GM19372 (cell line): ENCODE data around the gene SMYD3.

Experiments
- ATAC-seq: cut with Tn5 transposase; IDR thresholded peaks from one replicate; pipeline ENCODE4 v1.9.1; 2021; ENCODE audit warnings: mild to moderate bottlenecking, low read depth, moderate library complexity; ENCODE audit not compliant: unreplicated experiment

SMYD3 gene

DNA sequence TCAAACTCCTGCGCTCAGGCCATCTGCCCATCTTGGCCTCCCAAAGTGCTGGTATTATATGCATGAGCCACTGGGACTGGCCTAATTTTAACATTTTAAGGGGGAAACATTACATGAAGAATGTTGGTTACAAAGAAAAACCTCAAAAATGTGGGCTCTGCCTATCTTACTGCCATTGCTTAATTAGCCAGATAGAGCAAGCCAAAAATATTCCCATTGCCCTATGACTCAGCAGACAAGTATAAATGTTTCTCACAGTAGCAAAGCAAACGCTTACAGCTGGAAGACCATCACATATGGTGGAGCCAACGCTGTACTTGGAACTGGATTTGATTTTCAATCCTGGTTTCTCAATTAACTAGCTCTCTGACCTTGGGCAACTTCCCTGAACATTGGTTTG lies 502.0 kb downstream of the SMYD3 start:
- ATAC-seq = no peak

DNA sequence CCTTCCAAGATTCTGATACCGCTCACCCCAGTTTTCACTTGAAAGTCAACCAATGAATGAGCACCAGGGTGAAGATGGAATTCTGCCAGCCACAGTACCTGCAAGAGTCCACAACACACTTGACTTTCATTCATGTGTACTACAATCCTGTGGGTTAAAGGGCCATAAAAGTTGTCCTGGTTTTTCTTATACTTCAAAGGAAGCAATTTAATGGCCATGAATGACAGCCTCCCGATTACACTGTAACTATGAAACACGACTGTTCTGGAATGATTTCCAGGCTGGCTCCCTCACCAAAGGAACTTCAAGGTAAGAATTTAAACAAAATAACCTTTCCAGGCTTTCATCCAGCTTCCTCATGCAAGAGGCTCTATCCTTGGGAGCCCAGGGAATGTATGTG lies 502.8 kb downstream of the SMYD3 start:
- no peak for ATAC-seq

DNA sequence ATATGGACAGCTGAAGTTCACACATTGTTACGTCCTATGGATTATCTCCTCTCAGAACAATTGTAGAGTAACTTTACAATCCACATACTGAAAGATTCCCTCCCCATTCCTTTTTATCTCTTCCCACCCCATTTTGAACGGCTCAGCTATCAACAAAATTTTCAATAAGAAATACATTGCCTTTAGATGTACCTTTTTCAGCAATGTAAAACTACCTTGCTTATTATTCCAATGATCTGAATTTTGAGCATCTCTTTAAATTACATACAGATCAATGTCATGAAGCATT lies 503.7 kb downstream of the SMYD3 start:
- ATAC-seq = no peak

DNA sequence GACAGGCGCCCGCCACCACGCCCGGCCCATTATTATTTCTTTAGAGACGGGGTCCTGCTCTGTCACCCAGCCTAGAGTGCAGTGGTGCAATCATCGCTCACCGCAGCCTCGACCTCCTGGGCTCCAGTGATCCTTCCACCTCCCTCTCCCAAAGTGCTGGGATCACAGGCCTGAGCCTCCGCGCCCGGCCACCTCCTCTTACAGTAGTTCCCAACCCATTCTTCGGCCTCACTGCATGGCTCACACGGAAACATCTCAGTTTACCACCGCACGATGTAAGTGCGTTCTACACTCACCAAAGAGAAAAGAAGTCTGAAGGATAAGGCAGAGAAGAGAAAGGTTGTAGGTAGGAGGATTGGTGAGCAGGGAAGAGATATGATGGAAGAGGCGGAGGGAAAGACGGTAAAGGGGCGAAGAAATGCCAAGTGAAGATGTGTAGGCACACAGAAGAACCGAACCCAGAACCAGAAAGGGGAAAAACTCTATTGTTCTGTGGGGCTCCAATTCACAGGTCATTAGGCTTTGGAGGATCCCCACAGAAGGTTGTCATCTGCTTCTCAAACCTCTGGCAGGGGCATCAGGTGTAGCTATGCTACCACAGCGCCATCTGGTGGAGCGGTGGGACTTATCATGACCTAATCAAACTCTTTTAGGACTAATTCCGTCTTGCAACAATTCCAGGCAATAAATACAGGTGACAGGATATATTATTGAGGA lies 504.2 kb downstream of the SMYD3 start:
- peak; percentile 78 for ATAC-seq

DNA sequence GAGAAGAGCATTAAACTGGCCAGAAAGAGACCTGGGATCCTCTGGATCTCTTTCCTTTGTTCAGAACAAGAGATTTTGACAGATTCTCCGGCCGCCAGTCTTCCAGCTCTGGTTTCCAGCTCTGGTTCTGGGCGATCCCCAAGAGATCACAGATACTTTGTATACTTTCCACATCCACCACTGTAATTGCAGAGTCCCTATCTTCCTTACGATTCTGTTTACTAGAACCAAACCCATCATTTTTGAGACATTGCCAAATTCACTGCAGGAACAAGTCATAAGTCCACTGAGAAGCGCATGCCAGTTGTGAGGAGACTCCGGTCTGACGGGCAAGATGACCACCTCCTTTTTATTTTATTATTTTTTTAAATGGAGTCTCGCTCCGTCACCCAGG lies 505.2 kb downstream of the SMYD3 start:
- ATAC-seq = no peak

DNA sequence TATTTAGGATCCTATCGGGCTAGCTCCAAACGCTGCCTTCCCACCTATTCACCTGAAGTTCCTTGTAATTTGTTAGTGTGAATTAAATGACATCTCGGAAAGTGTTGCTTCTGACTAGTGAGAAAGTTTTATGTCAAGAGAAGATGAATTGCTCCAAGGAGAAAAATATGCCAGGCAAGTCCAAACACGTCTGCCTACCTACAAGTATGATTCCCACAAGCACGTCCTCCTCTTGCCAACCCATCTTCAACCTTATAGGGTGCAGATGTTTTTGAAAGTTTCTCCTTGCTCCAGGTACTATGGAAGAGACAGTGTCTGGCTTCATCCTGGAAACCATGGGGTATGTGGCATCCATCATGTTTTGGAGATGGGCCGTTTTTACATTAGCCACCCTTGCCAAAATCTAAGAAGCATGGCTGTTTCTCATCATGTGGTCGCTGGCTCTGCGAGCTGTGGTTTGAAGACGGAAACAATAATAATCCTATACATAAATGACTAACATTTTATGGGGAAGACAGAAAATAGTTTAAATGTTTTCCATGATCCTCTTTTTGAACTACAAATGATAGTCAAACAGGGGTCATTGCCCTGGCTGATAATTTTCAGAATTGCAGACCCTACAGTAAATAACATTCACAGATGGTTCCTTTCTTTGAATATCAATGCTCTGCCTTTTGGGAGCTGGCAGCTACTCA lies 505.8 kb downstream of the SMYD3 start:
- ATAC-seq = no peak

DNA sequence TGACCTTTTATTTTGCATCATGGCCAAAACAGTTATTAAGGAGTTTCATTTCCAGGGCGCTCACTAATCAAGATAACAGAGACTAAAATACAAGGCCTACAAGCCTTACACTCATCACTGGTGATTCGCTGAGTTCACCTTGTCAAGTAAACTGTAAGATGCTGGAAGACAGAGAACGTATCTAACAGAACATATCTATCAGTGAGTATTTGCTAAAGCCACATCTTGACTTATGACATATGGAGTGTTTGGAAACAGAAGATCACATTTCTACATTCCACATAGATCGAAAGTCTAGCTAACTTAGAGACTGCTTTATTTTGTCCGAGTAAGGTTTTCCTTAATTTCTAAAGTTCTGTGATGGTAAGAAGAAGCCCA lies 506.5 kb downstream of the SMYD3 start:
- ATAC-seq = no peak

DNA sequence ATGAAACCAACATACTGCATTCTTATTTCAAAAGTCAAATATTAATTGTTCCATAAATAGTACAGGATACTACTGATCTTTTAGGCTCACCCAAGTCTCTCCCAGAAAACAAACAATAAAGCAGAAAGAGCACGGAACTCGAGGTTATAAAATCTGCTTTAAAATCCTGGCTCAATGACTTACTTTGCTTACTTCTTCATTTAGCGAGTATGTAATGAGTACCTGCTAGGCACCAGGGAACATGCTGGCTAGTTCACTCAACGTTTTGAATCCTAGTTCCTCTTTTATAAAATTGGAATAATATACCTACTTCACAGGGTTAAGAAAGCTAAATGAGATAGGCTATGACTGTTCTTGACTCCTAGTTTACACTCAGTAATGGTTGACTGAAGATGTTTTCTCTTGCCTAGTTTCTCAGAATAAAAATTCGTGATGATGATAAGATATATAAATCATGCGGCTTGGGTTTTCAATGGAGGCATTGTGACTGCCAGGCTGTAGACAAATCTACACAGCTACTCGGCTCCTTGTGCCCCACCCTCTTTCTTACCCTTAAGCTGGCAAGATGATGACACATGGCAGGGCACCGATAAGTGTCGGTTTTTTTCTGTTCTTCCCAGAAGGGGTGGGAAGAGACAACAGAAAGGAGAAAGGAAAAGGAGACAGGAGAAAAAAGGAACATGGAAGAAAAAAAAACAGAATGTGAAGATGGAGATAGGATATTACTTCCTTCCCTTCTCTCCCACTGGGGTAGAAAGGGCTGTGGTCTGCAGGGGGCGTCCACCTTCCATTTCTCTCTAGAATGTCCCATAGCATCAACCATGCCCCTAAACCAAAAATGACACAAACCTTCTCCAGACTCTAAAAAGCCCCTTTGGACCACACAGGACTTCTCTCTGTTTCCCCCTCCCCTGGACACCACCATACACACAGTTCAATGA lies 507.1 kb downstream of the SMYD3 start:
- ATAC-seq = peak; percentile 58

DNA sequence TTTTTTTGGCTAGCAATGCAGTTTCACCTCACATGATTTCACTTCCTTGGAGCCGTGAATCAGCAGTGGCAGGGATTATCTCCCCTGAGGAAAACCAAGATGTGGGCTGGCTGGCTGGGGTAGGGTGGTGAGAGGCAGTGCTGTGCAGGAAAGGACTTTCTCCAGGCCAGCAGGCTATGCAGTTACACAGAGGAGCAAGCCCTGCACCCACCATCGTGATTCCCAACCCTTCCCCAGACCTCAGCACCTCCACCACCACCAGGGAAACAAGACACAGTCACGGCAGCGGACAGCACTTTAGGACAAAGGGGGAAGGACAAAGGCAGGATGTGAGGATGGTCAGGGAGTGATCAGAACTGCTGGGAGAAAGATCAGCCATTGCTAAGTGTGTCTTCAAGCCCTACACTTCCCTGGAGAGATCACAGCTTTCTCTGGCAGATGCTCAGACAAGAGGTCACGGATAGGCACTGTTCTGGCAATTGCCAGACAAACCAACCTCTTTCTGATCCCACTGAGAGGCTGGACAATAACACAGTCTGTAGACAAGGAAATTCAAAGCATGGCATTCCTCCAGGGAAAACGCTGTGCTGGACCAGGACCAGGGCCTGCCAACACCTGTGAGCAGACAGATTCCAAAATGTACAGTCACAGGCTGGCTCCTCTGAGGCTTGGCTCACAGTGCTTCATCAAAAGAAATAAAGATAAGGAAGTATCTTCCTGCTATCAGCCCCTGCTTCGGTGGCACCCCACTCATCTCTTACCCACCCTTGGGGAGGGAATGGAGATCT lies 509.4 kb downstream of the SMYD3 start:
- ATAC-seq = no peak

DNA sequence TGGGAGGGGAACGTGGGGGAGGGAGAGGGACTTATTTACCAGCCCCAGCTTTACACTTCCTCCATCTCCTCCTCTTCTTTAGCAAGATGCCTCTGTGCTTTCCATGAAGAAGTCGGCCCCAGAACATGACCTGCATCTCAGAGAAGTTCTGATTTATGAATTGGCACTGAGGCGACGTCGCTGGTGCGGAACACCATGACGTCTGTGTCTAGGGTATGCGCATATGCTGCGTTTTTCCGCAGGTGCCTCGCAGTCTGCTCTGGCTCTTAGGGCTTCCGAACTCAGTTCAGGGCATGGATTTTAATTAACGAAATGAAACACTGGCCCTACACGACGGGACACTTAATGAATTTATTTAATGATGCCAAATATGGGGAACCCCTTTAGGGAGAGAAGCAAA lies 510.3 kb downstream of the SMYD3 start:
- ATAC-seq = no peak

DNA sequence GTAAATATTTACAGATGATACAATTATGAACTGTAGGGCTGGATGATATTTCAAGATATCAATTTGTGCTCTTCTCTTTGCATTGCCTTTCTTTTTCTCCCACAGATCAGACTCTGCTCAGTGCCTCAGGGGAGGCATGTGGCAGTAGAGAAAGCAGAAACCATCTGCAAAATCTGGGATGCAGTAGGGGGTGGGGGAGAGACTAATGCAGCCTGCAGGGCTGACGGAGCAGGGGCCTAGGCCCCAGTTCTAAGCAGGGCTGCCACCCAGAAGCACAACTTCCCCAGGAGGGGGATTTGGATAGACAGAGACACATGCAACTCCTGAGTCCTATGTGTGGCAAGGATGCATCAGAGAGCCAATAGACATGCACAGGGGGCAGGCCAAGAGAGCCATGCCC lies 511.6 kb downstream of the SMYD3 start:
- no peak for ATAC-seq

DNA sequence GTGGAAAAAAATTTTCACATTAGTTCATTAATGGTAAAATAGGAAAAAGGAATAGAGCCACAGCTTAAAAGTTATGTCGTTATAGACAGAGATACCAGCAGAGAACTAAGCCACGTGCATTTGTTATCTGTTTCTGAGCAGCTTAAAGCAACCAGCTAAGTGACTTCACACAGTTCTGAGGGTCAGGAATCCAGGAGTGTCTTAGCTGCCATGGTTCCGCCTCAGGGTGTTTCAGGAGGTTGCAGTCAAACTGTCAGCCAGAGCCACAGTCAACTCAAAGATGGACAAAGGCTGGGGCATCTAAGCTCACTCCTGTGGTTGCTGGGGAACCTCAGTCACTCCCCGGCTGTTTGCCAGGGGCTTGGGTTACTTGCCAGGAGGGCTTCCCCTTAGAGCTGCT lies 515.8 kb downstream of the SMYD3 start:
- ATAC-seq = no peak

DNA sequence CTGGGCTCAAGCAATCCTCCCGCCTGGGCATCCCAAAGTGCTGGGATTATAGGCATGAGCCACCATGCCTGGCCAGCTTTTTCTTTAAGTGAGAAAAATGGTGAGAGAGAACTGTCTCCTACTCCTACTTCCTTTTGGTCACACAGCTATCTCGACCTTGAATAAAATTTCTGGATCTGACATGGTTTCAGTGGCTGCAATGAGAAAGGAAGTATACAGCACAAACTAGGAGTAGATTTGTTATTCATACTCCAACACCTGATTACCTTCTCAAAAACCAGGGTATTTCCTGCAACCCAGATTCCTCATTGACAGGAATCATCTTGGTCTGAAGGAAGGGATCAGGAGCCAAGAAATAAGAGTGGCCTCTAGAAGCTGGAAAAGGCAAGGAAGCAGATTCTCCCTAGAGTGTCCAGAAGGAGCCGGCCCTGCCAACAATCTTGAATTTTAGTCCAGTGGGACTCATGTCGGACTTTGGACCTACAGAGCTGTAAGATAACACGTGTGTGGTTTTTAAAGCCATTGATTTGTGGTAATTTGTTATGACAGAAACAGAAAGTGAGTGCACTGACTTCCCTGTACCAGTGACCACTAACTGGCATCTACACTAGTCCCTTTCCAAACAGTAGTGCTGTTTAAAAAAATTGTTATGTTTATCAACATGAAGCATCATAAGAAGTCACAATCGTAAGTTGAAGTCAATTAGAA lies 516.6 kb downstream of the SMYD3 start:
- ATAC-seq = no peak

DNA sequence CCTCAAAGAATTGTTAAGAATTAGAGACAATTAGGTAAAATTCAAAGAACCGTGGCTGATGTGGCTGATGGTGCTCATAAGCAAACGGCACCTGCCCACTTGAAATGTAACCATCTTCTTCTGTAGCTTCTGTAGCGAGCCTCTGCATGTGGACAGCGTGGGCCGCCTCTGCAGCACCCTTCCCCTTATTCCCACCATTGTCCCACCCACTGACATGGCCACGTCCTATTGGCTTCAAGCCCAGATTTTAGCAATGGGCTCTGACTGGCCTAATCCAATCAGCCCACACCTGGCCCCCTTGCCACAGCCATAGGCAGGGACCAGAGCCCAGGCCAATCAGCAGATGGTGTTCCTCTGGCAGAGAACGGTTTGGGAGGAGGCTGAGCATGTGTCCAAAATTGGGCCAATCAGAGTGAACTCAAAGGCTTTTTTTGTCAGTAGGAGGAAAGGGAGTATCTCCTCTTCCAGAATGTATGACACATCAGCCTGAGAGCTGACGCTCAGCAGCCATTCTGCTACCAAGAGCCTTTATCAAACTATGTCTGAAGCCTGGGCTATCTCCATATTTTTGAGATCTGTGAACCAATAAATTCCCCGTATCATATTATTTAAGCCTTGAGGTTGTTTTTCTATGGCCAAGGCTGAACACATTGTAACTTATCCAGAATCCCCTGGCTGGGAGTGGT lies 518.5 kb downstream of the SMYD3 start:
- ATAC-seq = no peak

DNA sequence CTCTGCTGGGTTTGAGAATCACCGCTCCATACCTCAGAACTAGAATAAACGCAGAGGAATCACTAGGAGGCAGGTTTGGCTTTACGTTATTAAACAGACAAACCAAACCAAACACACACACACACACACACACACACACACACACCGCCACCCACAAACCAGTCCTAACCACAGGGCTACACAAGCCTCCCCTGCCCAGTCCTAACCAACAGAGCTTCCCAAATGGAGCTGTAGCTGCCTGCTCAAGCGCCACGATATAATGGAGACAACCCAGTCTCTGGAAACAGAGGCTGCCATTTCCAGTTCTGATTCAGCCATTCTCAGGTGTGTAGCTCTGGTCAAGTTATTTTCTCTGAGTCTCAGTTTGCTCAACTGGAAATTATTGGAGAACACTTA lies 519.1 kb downstream of the SMYD3 start:
- no peak for ATAC-seq

DNA sequence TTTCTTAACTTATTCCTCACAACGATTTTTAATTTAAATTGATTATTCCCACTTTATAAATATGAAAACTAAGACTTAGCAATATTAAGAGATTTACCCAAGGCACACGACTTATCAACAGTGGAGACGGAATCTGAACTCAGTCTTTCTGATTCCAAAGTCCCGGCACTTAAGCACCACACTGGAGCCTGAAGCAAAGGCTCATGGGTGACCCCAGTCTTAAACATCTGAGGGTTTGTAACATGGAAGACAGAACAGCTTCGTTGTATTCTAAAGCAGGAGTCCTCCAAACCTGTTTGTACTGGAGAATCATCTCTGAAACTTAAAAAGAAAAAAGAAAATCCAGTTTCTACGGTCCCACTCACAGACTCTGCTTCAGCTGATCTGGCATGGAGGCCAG lies 519.5 kb downstream of the SMYD3 start:
- no peak for ATAC-seq

DNA sequence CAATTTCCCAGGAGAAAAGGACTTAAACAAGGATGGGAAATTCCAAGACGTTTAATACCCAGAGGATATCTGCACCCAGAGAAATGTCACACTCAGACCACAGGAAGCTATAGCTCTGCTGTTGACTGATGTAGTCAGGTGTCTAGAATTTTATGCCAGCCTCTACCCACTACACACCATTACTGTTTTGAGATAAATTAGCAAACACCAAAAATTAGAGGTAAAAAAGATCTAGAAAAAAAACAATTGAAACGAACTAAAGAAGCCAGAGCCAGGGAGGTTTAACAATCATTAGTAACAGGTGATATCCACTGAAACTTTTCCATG lies 519.9 kb downstream of the SMYD3 start:
- no peak for ATAC-seq

DNA sequence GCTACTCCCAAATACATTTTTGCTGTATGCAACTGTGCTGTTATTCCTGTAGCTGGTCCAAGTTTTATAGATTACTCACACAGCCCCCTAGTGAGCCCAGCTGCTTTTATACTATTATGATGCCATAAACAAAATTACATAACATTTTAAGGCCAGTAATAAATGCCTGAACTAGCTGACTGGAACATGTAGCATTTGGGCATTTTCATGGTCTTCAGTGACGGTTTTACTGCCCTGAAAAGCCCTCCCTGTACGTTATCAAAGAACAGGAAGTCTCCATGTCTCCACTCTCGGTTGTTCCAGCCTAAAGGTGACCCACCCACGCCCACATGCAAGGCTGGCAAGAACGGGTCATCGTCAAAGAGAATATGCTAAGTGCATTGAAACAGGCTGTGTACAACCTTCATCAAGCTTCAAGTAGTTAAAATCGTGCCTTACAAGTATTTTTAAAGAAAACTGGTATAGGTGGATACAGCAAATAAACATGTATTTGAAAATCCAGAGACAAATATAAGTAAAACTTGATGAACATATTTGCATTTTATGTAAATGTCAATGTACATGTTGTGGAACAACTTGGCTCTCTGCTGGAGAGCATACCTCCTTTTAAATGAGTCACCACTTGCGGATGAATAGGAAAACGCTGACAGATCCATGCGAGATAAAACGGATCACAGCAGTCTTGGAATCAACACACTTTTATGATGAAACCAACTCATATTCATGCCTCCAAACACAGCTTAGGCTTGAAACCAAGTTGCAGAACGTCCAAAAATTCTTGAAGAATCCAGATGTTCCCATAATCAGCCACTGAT lies 520.5 kb downstream of the SMYD3 start:
- ATAC-seq = no peak
